Measurements from ENCODE around the gene EGFLAM. TPM values are rescaled to one million over a fixed set of nuclear protein-coding genes. Genes with fewer than 3 reads are reported as not detected.

EGFLAM gene
- total RNA-seq, 4 donors from 2014 or later: 0.41 to 1.9 TPM; not detected in 2

DNA sequence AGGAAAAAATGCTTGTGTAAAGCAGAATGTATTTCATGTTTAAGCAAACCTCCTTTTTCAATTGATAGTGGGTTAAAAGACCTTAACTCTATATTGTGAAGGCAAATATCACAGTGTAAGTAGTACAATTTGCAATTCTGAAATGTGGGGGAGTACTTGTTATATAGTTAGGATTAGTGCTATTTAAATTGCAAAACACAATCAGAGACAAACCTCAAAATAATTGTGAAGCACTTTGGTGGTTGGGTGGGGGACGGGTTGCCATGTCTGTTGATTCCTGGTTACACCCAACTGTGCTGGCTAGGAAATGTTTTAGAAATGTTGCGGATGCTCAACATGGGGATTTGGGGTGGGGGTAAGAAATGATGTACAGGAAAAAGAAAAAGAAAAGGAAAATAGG lies 37.4 kb downstream of the EGFLAM start:
- Histone ChIP-seq H3K36me3 (no peaks in the 10 kb centered on the region), H3K27me3 (no peaks in the 10 kb centered on the region), H3K27ac (no peak overlapping the region), H3K4me1 (no peaks in the 10 kb centered on the region), H3K9me3 (no peaks in the 10 kb centered on the region), H3K4me3 (no peak overlapping the region)
- in situ Hi-C loops (cut with MboI; ENCODE audit: low pct_ligation_motif_present in 1 of 4, low pct_unique_long_range_greater_than_20kb in 1 of 4, low sequenced_read_pairs in 3 of 4): no loop called here
- no peak for DNase-seq
- no peak for TF ChIP-seq POLR2A (IDR thresholded peaks at IDR 0.05)
- no peak for TF ChIP-seq POLR2AphosphoS5 (IDR thresholded peaks at IDR 0.05)
- TF ChIP-seq CTCF (IDR thresholded peaks at IDR 0.05): no peak
- TF ChIP-seq EP300 (IDR thresholded peaks at IDR 0.05; ENCODE audit: low read depth): no peak
- 82 to 94% methylated on average over 2 of the region's 2 CpGs for WGBS, 2 donors (ENCODE audit: low coverage in 1 of 2)
- intact Hi-C loops (cut with DNase I; ENCODE audit: low total_unique reads): no loop called here

DNA sequence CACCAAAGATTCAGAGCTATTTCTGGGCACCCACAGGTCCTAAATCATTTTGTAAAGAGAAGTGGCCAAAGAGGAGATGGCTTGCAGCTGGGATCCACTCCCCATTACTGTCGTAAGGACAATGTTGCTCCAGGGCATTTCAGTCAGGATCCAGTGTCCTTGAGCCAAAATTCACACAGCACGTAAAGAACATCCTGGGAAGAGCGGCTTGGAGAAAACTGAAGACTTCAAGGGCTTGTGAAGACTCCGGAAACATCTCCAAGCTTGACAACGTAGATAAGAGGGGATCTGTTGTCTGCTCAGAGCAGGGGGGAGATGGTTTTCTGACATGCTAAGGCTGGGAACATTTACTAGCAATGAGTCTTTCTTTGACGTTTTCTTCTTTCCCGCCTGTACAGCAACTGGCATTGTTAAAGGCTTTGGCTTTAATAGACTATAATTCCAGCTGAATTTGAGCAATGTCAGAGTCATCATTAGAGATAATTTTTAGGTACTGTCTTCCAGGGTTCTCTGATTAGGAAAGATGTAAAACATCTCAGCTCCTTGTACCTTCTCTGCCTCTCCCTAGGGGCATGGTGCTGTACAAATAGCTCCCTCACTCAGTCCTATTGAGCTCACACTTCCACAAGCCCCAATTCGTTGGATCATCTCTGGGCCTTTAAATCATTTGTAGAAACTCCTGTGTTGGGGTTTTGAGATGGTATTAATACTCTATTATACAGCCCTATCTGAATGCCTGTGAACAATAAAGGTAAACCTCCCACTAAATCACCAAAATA lies 39.7 kb downstream of the EGFLAM start:
- Histone ChIP-seq H3K27me3 (no peaks in the 10 kb centered on the region), H3K9me3 (no peaks in the 10 kb centered on the region), H3K27ac (no peak overlapping the region), H3K4me3 (no peak overlapping the region), H3K36me3 (no peaks in the 10 kb centered on the region), H3K4me1 (no peaks in the 10 kb centered on the region)
- in situ Hi-C loops (cut with MboI; ENCODE audit: low pct_ligation_motif_present in 1 of 4, low pct_unique_long_range_greater_than_20kb in 1 of 4, low sequenced_read_pairs in 3 of 4): no loop called here
- DNase-seq: no peak
- WGBS, 2 donors (ENCODE audit: low coverage in 1 of 2): 49 to 80% methylated on average over 1 to 8 of the region's 8 CpGs
- intact Hi-C loops (cut with DNase I; ENCODE audit: low total_unique reads): no loop called here
- TF ChIP-seq POLR2AphosphoS5 (IDR thresholded peaks at IDR 0.05) (peak in 1 of 3 donors; percentile 19), EP300 (IDR thresholded peaks at IDR 0.05; ENCODE audit: low read depth) (no peak)

DNA sequence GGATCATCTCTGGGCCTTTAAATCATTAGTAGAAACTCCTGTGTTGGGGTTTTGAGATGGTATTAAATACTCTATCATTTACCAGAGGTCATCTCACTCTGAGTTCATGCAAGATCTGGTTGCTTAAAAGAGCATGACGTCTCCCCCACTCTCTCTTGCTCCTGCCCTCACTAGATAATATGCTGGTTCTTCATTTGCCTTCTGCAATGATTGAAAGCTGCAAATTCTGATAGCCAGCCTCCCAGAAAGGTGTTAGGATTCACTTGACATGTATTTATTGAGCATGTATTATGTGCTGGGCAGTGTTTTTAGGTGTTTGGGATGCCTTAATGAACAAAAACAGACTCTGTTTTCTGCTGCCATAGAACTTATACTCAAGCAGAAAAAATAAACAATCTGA lies 41.2 kb downstream of the EGFLAM start:
- H3K9me3 ChIP-seq: peaks cover 0 to 3% of the 10 kb centered on the region in 2 donors
- in situ Hi-C loops (cut with MboI; ENCODE audit: low pct_ligation_motif_present in 1 of 4, low pct_unique_long_range_greater_than_20kb in 1 of 4, low sequenced_read_pairs in 3 of 4): no loop called here
- WGBS, 2 donors (ENCODE audit: low coverage in 1 of 2): 87% methylated on average over 1 of the region's 1 CpG; no CpG with 5 or more reads in 1 of the 2 donors
- H3K4me1 ChIP-seq: no peaks in the 10 kb centered on the region
- no peak overlapping the region for H3K27ac ChIP-seq
- no peak overlapping the region for H3K4me3 ChIP-seq
- intact Hi-C loops (cut with DNase I; ENCODE audit: low total_unique reads): no loop called here
- H3K27me3 ChIP-seq: no peaks in the 10 kb centered on the region
- DNase-seq: no peak
- no peaks in the 10 kb centered on the region for H3K36me3 ChIP-seq
- TF ChIP-seq POLR2AphosphoS5 (IDR thresholded peaks at IDR 0.05) (no peak), EP300 (IDR thresholded peaks at IDR 0.05; ENCODE audit: low read depth) (no peak), POLR2A (IDR thresholded peaks at IDR 0.05) (no peak), CTCF (IDR thresholded peaks at IDR 0.05) (no peak)

DNA sequence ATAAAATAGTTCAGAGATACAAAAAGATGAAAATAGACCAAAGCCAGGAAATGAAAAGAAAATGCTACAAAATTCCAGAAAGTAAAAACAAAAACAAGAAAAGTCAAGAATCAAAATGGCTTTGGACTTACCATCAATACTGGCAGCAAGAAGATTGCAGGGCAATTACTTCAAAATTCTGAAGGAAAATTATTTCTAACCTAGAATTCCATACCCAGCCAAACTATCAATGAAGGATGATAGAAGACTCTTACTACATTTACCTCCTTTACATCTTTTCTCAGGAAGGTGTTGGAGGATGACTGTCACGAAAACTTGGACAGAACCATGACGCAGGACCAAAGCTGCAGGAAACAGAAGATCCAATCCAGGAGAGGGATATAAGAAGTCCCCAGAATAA lies 46.8 kb downstream of the EGFLAM start:
- peaks cover 0 to 8% of the 10 kb centered on the region in 2 donors for H3K9me3 ChIP-seq
- H3K27me3 ChIP-seq: no peaks in the 10 kb centered on the region
- 91% methylated on average over 2 of the region's 2 CpGs for WGBS, 2 donors (ENCODE audit: low coverage in 1 of 2)
- no peak overlapping the region for H3K27ac ChIP-seq
- in situ Hi-C loops (cut with MboI; ENCODE audit: low pct_ligation_motif_present in 1 of 4, low pct_unique_long_range_greater_than_20kb in 1 of 4, low sequenced_read_pairs in 3 of 4): no loop called here
- DNase-seq: no peak
- no peak for TF ChIP-seq POLR2AphosphoS5 (IDR thresholded peaks at IDR 0.05)
- no peak for TF ChIP-seq EP300 (IDR thresholded peaks at IDR 0.05; ENCODE audit: low read depth)
- TF ChIP-seq CTCF (IDR thresholded peaks at IDR 0.05): no peak
- TF ChIP-seq POLR2A (IDR thresholded peaks at IDR 0.05): no peak
- no peaks in the 10 kb centered on the region for H3K36me3 ChIP-seq
- no peaks in the 10 kb centered on the region for H3K4me1 ChIP-seq
- intact Hi-C loops (cut with DNase I; ENCODE audit: low total_unique reads): no loop called here
- no peak overlapping the region for H3K4me3 ChIP-seq
